SW480 (cell line): ENCODE results near the gene TGFB1.
"Not testable (repeated sequence)": the region's sequence is repeated elsewhere in the genome, so short reads cannot be mapped to it uniquely, and the experiment has no call there.

ENCODE experiments used
- DNase-seq: peaks from one replicate; pipeline ENCODE4 v3.0.0-alpha.2; 2016; ENCODE audit warnings: low spot score

The TGFB1 gene

DNA sequence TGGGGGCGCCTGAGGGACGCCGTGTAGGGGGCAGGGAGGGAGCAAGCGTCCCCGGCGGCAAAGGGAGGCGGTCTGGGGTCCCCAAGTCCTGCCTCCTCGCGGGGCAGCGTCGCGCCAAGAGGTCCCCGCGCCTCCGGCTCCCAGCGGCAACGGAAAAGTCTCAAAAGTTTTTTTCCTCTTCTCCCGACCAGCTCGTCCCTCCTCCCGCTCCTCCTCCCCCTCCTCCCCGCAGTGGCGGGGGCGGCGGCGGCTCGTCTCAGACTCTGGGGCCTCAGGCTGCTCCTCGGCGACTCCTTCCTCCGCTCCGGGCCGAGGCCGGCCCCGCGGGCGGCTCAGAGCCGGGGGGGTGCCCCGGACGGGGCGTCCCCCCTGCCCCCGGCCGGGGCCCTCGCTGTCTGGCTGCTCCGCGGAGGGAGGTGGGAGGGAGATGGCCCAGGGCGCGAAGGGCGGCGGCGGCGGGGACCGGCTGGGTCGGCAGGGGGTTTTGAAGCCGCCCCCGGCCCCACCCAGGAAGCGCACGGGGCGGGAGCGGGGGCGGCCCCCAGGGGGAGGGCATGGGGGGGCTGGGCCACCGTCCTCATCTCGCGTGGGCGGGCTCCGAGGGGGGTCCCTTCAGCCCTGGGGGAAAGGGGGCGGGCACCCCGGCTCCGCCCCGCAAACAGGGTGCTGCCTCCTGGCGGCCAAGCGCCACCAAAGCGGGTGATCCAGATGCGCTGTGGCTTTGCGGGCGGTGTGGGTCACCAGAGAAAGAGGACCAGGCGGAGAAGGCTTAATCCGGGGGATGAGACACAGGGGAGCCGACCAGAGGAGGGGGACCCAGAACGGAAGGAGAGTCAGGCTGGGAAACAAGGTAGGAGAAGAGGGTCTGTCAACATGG lies at the start of gene TGFB1:
Gene TGFB1 (minus strand): TSS at position 457 of the 877 bp plus-strand sequence. CDS start 878 bp downstream, outside the sequence.
- DNase-seq, result peak; percentile 81

GRCh38 chr19:41402010-41402409 lies 48.3 kb upstream of the TGFB1 start:
- DNase-seq, result no peak

GRCh38 chr19:41401483-41401882 lies 47.8 kb upstream of the TGFB1 start:
- no peak for DNase-seq

GRCh38 chr19:41399525-41399924 lies 45.8 kb upstream of the TGFB1 start:
- no peak for DNase-seq

GRCh38 chr19:41399091-41399490 lies 45.4 kb upstream of the TGFB1 start:
- no peak for DNase-seq

DNA sequence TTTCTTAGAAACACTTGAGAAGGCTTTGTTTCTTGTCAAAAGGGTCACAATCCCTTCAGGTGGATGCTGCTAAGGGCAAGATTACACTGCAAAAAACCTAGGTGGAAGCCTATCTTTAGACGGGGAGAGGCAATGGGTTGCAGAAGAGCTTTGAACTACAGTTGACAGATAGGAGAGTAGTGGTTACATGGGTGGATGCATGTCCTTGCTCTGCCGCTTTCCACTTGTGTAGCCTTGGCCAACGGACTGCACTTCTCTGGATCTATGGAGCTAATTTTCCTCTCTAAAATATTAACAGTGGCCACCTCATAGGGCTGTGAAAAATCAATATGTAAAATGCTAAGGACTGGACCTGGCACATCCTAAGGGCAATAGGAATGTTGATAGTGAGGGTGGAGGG lies 44.9 kb upstream of the TGFB1 start:
- no peak for DNase-seq

DNA sequence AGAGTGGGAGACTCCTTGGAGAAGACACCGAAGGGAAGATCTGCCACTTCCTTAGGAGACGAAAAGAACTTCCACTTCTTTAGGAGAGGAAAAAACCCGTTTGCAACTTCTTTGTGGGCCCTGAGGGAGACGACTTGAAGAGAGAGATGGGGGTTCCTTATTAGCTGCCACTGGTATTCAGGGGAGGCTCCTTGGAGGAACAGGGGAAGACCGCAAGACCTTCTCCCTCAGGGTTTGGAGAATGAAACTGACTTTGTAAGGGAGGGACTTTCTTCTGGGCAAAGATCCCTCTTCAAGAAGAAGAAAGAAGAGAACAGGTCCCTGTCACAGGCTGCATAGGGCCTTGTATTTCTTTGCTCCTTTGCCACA lies 44.3 kb upstream of the TGFB1 start:
- no peak for DNase-seq

DNA sequence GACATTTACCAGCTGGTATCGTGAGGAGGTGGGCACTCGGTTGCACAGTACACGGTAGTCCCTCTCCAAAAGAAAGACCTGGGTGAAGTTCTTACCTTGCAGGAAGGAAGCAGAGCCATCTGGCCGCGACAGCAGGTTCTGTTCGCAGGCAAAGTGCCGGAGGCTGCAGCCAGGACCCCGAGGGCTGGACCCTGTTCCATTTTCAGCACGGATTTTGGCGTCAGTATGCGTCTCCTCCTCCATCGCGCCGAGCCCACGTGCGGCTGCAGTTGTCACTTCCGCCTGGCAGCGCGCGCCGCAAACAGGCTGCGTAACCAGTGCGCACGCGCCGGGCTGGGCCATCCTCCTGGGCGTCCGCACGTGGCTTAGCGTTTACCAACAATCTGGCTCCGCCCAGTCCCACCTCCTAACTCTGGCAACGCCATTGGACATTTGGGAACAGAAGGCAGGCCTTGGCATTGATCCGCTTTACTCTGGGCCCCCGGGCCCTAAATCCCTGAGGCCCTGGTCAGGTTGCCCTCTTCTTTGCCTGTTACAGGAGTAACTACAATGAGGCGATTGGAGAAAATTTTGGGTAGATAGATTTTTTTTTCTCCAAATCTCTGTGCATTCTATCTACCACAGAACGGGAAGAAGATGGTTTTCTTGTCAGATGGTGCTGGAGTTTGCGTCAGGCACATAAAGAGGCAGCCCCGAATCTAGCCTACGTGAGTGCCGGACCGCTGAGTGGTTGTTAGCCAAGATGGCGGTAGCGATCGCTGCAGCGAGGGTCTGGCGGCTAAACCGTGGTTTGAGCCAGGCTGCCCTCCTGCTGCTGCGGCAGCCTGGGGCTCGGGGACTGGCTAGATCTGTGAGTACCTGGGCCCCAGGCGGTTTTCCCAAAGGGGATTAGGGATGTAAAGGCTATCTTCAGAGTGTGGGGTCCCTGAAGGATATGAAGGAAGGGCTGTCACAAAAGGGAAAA lies 43.6 kb upstream of the TGFB1 start, which contains the start of the genes BCKDHA and EXOSC5:
Gene BCKDHA (plus strand): TSS at position 733 of the 964 bp plus-strand sequence. CDS start 10 bp downstream, at position 743.
Gene EXOSC5 (minus strand): TSS at position 274 of the 964 bp plus-strand sequence. CDS start 31 bp downstream, at position 243.
- DNase-seq, result peak; percentile 100

- DNase-seq, result no peak
These were observed 41.6 kb upstream of the TGFB1 start for GRCh38 chr19:41395355-41395754.

- DNase-seq, result no peak
These were observed 39.1 kb upstream of the TGFB1 start for GRCh38 chr19:41392775-41393174.

- no peak for DNase-seq
These were observed 37.9 kb upstream of the TGFB1 start for GRCh38 chr19:41391618-41392017.

DNA sequence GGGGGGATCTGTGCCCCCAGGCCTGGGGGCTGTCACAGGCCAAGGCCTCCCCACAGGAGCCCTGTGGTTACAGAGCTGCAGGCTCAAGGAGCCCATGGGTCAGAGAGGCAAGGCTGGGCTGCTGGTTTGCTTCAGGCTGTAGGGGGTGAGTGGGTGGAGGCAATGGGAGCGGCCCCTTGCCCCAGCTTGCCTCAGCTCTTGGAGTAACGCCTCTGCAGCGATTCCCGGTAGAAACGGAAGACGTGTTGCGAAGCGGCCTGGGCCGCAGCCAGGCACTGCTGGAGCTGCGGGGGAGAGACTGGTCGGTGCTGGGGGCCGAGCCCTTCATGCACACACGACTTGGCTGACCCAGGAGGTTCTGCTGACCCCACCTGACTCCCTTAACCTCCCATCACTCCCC lies 32.7 kb upstream of the TGFB1 start:
- no peak for DNase-seq

DNA sequence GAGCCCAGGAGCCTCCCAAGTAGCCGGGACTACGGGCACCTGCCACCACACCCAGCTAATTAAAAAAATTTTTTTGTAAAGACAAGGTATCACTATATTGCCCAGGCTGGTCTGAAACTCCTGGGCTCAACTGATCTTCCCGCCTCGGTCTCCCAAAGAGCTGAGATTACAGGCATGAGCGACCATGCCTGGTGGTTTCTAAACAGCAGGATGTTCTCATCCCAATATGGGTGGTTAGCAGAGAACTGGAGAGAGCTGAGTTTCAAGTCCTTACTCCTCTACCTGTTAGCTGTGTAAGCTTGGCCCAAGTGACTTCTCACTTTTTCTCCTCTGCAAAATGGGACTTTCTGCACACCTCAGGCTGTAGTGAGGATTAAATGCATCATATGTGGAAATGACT lies 30.6 kb upstream of the TGFB1 start:
- DNase-seq, result no peak

DNA sequence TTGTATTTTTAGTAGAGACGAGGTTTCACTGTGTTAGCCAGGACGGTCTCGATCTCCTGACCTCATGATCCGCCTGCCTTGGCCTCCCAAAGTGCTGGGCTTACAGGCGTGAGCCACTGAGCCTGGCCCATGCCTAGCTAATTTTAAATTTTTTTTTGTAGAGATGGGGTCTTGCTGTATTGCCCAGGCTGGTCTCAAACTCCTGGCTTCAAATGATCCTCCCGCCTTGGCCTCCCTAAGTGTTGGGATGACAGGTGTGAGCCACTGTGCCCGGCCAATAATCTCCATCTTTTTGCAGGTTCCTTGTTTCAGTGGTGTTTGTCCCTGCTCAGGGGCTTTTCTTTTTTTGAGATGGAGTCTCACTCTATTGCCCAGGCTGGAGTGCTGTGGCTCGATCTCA lies 27.8 kb upstream of the TGFB1 start:
- not testable (repeated sequence) for DNase-seq

GRCh38 chr19:41377977-41378709 lies 24.4 kb upstream of the TGFB1 start:
- no peak for DNase-seq

GRCh38 chr19:41376998-41377365 lies 23.3 kb upstream of the TGFB1 start:
- no peak for DNase-seq

DNA sequence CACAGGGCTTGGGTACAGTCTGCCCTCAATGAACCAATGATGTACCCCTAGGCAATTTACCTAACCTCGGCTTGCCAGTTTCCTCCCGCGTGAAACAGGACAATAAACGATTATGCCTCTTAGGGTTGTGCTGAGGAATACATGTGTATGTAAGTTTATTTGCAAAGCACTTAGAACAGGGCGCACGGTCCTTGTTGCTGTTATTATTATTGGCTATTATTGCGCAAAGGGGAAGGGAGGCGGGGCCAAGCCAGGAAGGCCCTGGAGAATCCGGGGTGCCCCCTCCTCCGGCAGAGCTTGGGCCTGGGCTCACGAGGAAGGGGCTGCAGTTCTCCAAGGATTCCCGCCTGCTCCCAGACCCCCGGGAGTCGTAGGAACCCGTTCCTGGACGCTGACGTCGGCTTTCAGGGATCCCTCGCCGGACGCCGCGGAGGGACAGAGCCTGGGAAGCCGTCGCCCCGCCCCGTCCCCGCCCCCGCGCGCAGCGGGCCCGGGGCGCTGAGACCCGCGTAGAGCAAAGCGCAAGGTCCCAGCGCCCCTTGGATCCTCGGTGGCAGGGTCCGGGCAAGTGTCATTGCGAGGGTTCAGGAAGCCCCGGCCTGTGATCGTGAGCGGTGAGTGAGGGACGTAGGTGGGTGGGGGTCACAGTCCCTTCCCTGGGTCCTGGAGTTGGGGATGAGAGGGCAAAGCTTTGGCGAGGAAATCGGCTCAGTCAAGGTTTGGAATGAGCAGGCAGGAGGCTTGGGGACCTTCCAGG lies 22.7 kb upstream of the TGFB1 start, which contains the start of gene TMEM91:
Gene TMEM91 (plus strand): TSS at position 293 of the 757 bp plus-strand sequence. CDS start 1,777 bp downstream, outside the sequence.
- DNase-seq, result no peak

GRCh38 chr19:41373993-41374392 lies 20.3 kb upstream of the TGFB1 start:
- no peak for DNase-seq

DNA sequence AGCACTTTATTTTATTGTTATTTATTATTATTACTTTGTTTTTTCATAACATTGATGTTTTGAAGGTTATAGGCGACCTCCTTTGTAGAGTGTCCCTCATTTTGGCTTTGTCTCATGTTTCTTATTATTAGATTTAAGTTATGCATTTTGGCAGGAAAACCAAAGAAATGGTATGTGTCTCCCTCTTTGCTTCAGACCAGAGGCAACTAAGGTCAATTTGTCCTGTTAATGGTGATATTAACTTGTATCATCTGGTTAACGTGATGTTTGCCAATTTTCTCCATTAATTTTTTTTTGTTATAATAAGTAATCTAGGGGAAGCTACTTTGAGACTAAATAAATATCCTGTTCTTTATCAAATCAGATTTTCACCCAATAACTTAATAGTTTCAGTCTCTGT lies 18.8 kb upstream of the TGFB1 start:
- DNase-seq, result no peak

DNA sequence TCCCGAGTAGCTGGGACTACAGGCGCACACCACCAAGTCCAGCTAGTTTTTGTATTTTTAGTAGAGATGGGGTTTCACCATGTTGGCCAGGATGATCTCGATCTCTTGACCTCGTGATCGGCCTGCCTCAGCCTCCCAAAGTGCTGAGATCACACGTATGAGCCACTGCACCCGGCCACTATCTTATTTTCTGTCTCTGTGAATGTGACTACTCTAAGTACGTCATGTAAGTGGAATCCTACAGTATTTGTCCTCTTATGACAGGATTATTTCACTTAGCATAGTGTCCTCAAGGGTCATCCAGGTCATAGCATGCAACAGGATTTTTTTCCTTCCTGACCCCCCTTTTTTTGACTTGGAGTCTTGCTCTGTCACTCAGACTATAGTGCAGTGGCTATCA lies 17.8 kb upstream of the TGFB1 start:
- no peak for DNase-seq

GRCh38 chr19:41371119-41371518 lies 17.4 kb upstream of the TGFB1 start:
- DNase-seq, result not testable (repeated sequence)
